Measurements from ENCODE around the gene ACOX2. TPM values are rescaled to one million over a fixed set of nuclear protein-coding genes. Genes with fewer than 3 reads are reported as not detected.

ACOX2 gene
- total and polyA plus RNA-seq, 10 of the 15 experiments (the other 5 are each of a cell fraction or from before 2014, with no cell fraction given), result 0.72 TPM; not detected in 9

DNA sequence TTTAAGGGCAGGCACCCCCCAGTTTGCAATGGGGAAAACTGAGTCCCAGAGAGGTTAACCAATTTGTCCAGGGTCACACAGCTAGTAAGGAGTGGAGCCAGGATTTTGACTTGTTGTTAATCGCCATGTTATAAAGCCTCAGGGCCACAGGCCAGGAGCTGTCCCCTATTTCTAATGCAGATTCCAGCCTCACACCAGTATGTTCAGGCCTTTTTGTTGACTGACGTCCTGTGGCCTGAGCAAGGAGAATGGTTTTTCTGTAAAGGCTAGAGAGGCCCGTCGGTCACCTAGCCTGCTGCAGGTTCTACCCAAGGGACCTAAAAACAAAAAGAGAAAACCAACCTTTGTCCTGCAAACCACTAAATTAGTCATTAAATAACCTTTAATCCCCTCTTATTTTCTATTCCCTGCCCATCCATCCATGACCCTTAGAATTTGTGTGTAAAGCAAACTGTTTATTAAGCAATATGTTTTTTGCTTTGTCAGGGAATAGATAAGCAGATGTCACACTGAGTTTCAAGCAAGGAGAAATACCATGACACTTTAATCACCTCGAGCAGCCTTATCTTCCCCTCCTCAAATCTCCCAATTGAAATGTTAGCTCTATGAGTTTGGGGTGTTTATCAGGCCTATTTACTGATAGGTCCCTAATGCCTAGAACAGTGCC, 14.1 kb downstream of the ACOX2 start:
- ChIA-PET CTCF (interaction anchor here (0.9 to 1.6 kb wide), 7 partner anchors 9 to 216 kb away, joined by 3 to 5 read pairs (median 3); partner anchors contain the start of gene KCTD6), SMC1A (ENCODE audit: uncharacterized antibody, unreplicated experiment) (interaction anchor here (0.8 to 1.5 kb wide), 2 partner anchors 9 to 217 kb away, joined by 3 to 5 read pairs; partner anchors contain the start of genes HTD2 and RPP14), RAD21 (ENCODE audit: unreplicated experiment) (interaction anchor here (0.8 kb wide), 1 partner anchor 59 kb away, joined by 4 read pairs; no protein-coding TSS in a partner anchor), POLR2A (no interaction called here)
- H3K9ac ChIP-seq (ENCODE audit: control insufficient read depth, insufficient read depth, low read length), result no peak overlapping the region
- H2AFZ ChIP-seq (ENCODE audit: control insufficient read depth, low read depth, low read length), result no peak overlapping the region
- in situ Hi-C loops (cut with MboI) (no loop called here), intact Hi-C loops (cut with micrococcal nuclease; ENCODE audit: unreplicated experiment) (no loop called here)
- 10% methylated on average over 5 of the region's 5 CpGs for WGBS (ENCODE audit: insufficient coverage, insufficient replicate concordance, low lambda C conversion rate, missing lambda C conversion rate)
- H4K20me1 ChIP-seq (ENCODE audit: control insufficient read depth, insufficient read depth), result no peaks in the 10 kb centered on the region
- no peak overlapping the region for H3K27ac ChIP-seq (ENCODE audit: control insufficient read depth, insufficient read depth)
- no TSS peak for BruUV-seq (replicated peaks)
- H3K9me3 ChIP-seq (replicated peaks; ENCODE audit: control insufficient read depth, insufficient read depth, low read length), result no peaks in the 10 kb centered on the region
- no peaks in the 10 kb centered on the region for H3K36me3 ChIP-seq (ENCODE audit: control insufficient read depth in 2 of 2, insufficient read depth in 2 of 2, low read length in 1 of 2)
- no peak for TF ChIP-seq CHD2 (IDR thresholded peaks at IDR 0.05; ENCODE audit: borderline replicate concordance, low read depth, low read length)
- peak; percentile 64; the same call in 1 of the 2 replicates for TF ChIP-seq NR2F1 (conservative IDR thresholded peaks at IDR 0.05)
- DNase-seq (ENCODE audit: low read depth, low spot score) (no peak), FAIRE-seq (no peak), ATAC-seq (peak; percentile 40; the same call in 2 of the 3 replicates)
- H3K27me3 ChIP-seq (replicated peaks in 1 of 2; ENCODE audit: control insufficient read depth in 2 of 2, insufficient read depth in 2 of 2, low read length in 1 of 2), result no peaks in the 10 kb centered on the region
- H3K4me3 ChIP-seq, result no peak overlapping the region
- H3K79me2 ChIP-seq (ENCODE audit: control insufficient read depth, insufficient read depth, low read length), result no peaks in the 10 kb centered on the region
- H3K4me1 ChIP-seq (ENCODE audit: control insufficient read depth, insufficient read depth, low read length), result no peaks in the 10 kb centered on the region
- no peak overlapping the region for H3K4me2 ChIP-seq (ENCODE audit: control insufficient read depth, insufficient read depth)

DNA sequence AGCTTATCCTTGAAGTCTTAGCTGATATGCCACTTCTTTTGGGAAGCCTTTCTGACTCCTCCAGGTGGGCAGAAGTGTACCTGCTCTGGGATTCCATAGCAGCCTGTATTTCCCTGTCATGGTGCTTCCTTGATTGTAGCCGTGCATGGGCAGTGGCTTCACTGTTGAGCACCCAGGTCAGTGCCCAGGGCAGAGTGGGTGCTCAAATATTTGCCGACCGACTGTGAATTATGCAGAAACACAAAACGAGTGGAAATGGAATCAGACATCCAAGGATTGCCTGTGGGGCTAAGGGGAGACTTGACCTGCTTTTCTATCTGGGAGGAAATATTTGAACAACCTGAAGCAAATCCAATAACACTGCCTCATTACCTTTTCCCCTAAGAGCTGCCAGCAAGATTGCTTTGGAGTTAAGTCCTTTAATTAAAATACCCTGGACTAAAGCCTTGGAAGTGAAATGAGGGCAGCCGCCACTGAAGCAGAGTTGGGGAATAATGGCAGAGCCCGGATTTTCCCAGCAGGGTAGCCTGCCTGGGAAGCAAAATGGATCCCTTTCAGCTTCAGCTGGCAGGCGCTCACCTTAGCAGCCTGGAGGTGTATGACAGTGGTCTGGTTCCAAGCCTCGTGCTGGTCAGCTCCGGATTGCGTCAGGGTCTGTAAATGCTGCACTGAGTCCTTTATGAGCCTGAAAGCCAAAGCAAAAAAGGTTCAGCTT, 14.9 kb downstream of the ACOX2 start:
- no peak for FAIRE-seq
- TF ChIP-seq RAD51 (IDR thresholded peaks at IDR 0.05) (no peak), TCF12 (IDR thresholded peaks at IDR 0.05; ENCODE audit: low read depth, low read length) (no peak), SREBF2 (IDR thresholded peaks at IDR 0.05; ENCODE audit: low read length) (no peak), MEF2A (IDR thresholded peaks at IDR 0.05; ENCODE audit: insufficient read depth, low read depth, low read length) (no peak), ASH2L (IDR thresholded peaks at IDR 0.05; ENCODE audit: borderline replicate concordance, low read depth) (no peak), HCFC1 (IDR thresholded peaks at IDR 0.05; ENCODE audit: low read length) (no peak), YY1 (IDR thresholded peaks at IDR 0.05; ENCODE audit: low read depth, low read length) (no peak), NR2C2 (IDR thresholded peaks at IDR 0.05; ENCODE audit: borderline replicate concordance, control insufficient read depth, insufficient read length, low read depth) (no peak), RBBP5 (conservative IDR thresholded peaks at IDR 0.05) (no peak), SREBF1 (IDR thresholded peaks at IDR 0.05; ENCODE audit: low read length) (no peak)
- TF ChIP-seq, protein P1, sequence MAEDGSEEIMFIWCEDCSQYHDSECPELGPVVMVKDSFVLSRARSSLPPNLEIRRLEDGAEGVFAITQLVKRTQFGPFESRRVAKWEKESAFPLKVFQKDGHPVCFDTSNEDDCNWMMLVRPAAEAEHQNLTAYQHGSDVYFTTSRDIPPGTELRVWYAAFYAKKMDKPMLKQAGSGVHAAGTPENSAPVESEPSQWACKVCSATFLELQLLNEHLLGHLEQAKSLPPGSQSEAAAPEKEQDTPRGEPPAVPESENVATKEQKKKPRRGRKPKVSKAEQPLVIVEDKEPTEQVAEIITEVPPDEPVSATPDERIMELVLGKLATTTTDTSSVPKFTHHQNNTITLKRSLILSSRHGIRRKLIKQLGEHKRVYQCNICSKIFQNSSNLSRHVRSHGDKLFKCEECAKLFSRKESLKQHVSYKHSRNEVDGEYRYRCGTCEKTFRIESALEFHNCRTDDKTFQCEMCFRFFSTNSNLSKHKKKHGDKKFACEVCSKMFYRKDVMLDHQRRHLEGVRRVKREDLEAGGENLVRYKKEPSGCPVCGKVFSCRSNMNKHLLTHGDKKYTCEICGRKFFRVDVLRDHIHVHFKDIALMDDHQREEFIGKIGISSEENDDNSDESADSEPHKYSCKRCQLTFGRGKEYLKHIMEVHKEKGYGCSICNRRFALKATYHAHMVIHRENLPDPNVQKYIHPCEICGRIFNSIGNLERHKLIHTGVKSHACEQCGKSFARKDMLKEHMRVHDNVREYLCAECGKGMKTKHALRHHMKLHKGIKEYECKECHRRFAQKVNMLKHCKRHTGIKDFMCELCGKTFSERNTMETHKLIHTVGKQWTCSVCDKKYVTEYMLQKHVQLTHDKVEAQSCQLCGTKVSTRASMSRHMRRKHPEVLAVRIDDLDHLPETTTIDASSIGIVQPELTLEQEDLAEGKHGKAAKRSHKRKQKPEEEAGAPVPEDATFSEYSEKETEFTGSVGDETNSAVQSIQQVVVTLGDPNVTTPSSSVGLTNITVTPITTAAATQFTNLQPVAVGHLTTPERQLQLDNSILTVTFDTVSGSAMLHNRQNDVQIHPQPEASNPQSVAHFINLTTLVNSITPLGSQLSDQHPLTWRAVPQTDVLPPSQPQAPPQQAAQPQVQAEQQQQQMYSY (CRISPR knock-in tag; IDR thresholded peaks at IDR 0.05), result no peak

More for the DNA sequence above, 14.9 kb downstream of the ACOX2 start:
- no peak overlapping the region for H2AFZ ChIP-seq (ENCODE audit: control insufficient read depth, low read depth, low read length)
- ChIA-PET SMC1A (ENCODE audit: uncharacterized antibody, unreplicated experiment) (interaction anchor here (0.8 to 1.5 kb wide), 3 partner anchors 10 to 216 kb away, joined by 3 to 5 read pairs (median 4); partner anchors contain the start of genes HTD2, KCTD6 and RPP14), RAD21 (ENCODE audit: unreplicated experiment) (interaction anchor here (0.8 kb wide), 1 partner anchor 58 kb away, joined by 4 read pairs; no protein-coding TSS in a partner anchor), CTCF (interaction anchor here (0.7 to 1.6 kb wide), 9 partner anchors 10 to 562 kb away, joined by 3 to 5 read pairs (median 3); partner anchors contain the start of gene KCTD6), POLR2A (no interaction called here)
- in situ Hi-C loops (cut with MboI) (no loop called here), intact Hi-C loops (cut with micrococcal nuclease; ENCODE audit: unreplicated experiment) (no loop called here)
- DNase-seq (ENCODE audit: low read depth, low spot score) (no peak), ATAC-seq (no peak)
- H4K20me1 ChIP-seq (ENCODE audit: control insufficient read depth, insufficient read depth), result no peaks in the 10 kb centered on the region
- H3K9ac ChIP-seq (ENCODE audit: control insufficient read depth, insufficient read depth, low read length), result no peak overlapping the region
- H3K36me3 ChIP-seq (ENCODE audit: control insufficient read depth in 2 of 2, insufficient read depth in 2 of 2, low read length in 1 of 2), result no peaks in the 10 kb centered on the region
- no peak overlapping the region for H3K27ac ChIP-seq (ENCODE audit: control insufficient read depth, insufficient read depth)
- WGBS (ENCODE audit: insufficient coverage, insufficient replicate concordance, low lambda C conversion rate, missing lambda C conversion rate), result 37% methylated on average over 10 of the region's 10 CpGs
- H3K4me1 ChIP-seq (ENCODE audit: control insufficient read depth, insufficient read depth, low read length), result no peaks in the 10 kb centered on the region
- no peaks in the 10 kb centered on the region for H3K79me2 ChIP-seq (ENCODE audit: control insufficient read depth, insufficient read depth, low read length)
- H3K4me3 ChIP-seq, result no peak overlapping the region
- no peaks in the 10 kb centered on the region for H3K27me3 ChIP-seq (replicated peaks in 1 of 2; ENCODE audit: control insufficient read depth in 2 of 2, insufficient read depth in 2 of 2, low read length in 1 of 2)
- no peaks in the 10 kb centered on the region for H3K9me3 ChIP-seq (replicated peaks; ENCODE audit: control insufficient read depth, insufficient read depth, low read length)
- no TSS peak for BruUV-seq (replicated peaks)
- no peak overlapping the region for H3K4me2 ChIP-seq (ENCODE audit: control insufficient read depth, insufficient read depth)
